ENCODE measurements around the gene HOXD3.

Gene HOXD3

GRCh38 chr2:176121190-176122051, 35.7 kb upstream of the HOXD3 start:
- DNase-seq = no peak

GRCh38 chr2:176122052-176122682, 34.9 kb upstream of the HOXD3 start:
- DNase-seq = no peak

- no peak for DNase-seq
Measured at GRCh38 chr2:176122683-176123410, 34.3 kb upstream of the HOXD3 start, which contains the start of gene HOXD9. TSS of gene HOXD9 (plus strand) at chr2:176122719. CDS start at chr2:176122769, 50 bp downstream.

GRCh38 chr2:176123411-176124109, 33.5 kb upstream of the HOXD3 start:
- no peak for DNase-seq

- DNase-seq = no peak
Measured at GRCh38 chr2:176124110-176124946, 32.8 kb upstream of the HOXD3 start.

- no peak for DNase-seq
Measured at GRCh38 chr2:176124947-176125771, 31.9 kb upstream of the HOXD3 start.

- no peak for DNase-seq
Measured at GRCh38 chr2:176125772-176126054, 31.4 kb upstream of the HOXD3 start.

- peak; percentile 62 for DNase-seq
Measured at GRCh38 chr2:176126929-176127773, 30.0 kb upstream of the HOXD3 start.

- no peak for DNase-seq
Measured at GRCh38 chr2:176127774-176128072, 29.4 kb upstream of the HOXD3 start.

GRCh38 chr2:176128172-176128981, 28.7 kb upstream of the HOXD3 start:
- no peak for DNase-seq

- peak; percentile 35 for DNase-seq
Measured at GRCh38 chr2:176128982-176129796, 27.9 kb upstream of the HOXD3 start, which contains the start of gene HOXD8. TSS of gene HOXD8 (plus strand) at chr2:176129705. CDS start at chr2:176130367, 662 bp downstream.

- no peak for DNase-seq
Measured at GRCh38 chr2:176129813-176130146, 27.3 kb upstream of the HOXD3 start.

- no peak for DNase-seq
Measured at GRCh38 chr2:176130147-176130956, 26.8 kb upstream of the HOXD3 start.

- no peak for DNase-seq
Measured at GRCh38 chr2:176130957-176131847, 25.9 kb upstream of the HOXD3 start.

- DNase-seq = no peak
Measured at GRCh38 chr2:176131848-176132158, 25.3 kb upstream of the HOXD3 start.

- DNase-seq = no peak
Measured at GRCh38 chr2:176132205-176133171, 24.6 kb upstream of the HOXD3 start.
